NCI-H2029 (cell line): ENCODE results near the gene NR1H4.
A peak's percentile ranks its signal among the peaks of the same experiment; 100 is the strongest.
"Not testable (repeated sequence)": the region's sequence is repeated elsewhere in the genome, so short reads cannot be mapped to it uniquely, and the experiment has no call there.

Experiments used
- DNase-seq: peaks from one replicate; lab custom pipeline; 2025; lab: John Stamatoyannopoulos, UW

The NR1H4 gene

GRCh38 chr12:100512692-100513091, 39.0 kb downstream of the NR1H4 start:
- DNase-seq = no peak

- no peak for DNase-seq
These were observed 42.3 kb downstream of the NR1H4 start for GRCh38 chr12:100515968-100516367.

GRCh38 chr12:100518376-100518775, 44.7 kb downstream of the NR1H4 start:
- no peak for DNase-seq

GRCh38 chr12:100520048-100520769, 46.5 kb downstream of the NR1H4 start:
- no peak for DNase-seq

- DNase-seq = no peak
These were observed 48.3 kb downstream of the NR1H4 start for GRCh38 chr12:100521958-100522357.

GRCh38 chr12:100528034-100528433, 54.4 kb downstream of the NR1H4 start:
- no peak for DNase-seq

GRCh38 chr12:100528471-100529127, 54.9 kb downstream of the NR1H4 start:
- no peak for DNase-seq

- no peak for DNase-seq
These were observed 56.2 kb downstream of the NR1H4 start for GRCh38 chr12:100529756-100530350.

GRCh38 chr12:100533376-100533775, 59.7 kb downstream of the NR1H4 start:
- DNase-seq = no peak

- no peak for DNase-seq
These were observed 61.1 kb downstream of the NR1H4 start for GRCh38 chr12:100534625-100535227.

- DNase-seq = no peak
These were observed 65.5 kb downstream of the NR1H4 start for GRCh38 chr12:100539202-100539601.

GRCh38 chr12:100544165-100544564, 70.5 kb downstream of the NR1H4 start:
- DNase-seq = no peak

- no peak for DNase-seq
These were observed 71.4 kb downstream of the NR1H4 start for GRCh38 chr12:100545092-100545491.

GRCh38 chr12:100553936-100554335, 80.3 kb downstream of the NR1H4 start:
- no peak for DNase-seq

- DNase-seq = peak; percentile 82
These were observed 81.0 kb downstream of the NR1H4 start for GRCh38 chr12:100554608-100555077.

GRCh38 chr12:100555722-100556121, 82.1 kb downstream of the NR1H4 start:
- no peak for DNase-seq

GRCh38 chr12:100557357-100557756, 83.7 kb downstream of the NR1H4 start:
- no peak for DNase-seq

GRCh38 chr12:100559261-100559660, 85.6 kb downstream of the NR1H4 start:
- DNase-seq = not testable (repeated sequence)

- DNase-seq = no peak
These were observed 90.4 kb downstream of the NR1H4 start for GRCh38 chr12:100564090-100564489.

- no peak for DNase-seq
These were observed 91.3 kb downstream of the NR1H4 start for GRCh38 chr12:100564905-100565467.

- no peak for DNase-seq
These were observed 92.4 kb downstream of the NR1H4 start for GRCh38 chr12:100565987-100566545.
